Measurements from ENCODE around the gene PPM1E.

GRCh38 chr17:58822148-58823050 is 66.7 kb downstream of the PPM1E start:
- TF ChIP-seq GABPA (IDR thresholded peaks at IDR 0.05; ENCODE audit: borderline replicate concordance, insufficient read depth, low read length), result no peak
- no peak for TF ChIP-seq SP4 (IDR thresholded peaks at IDR 0.05; ENCODE audit: low read length)
- TF ChIP-seq EZH2 (IDR thresholded peaks at IDR 0.05; ENCODE audit: low read depth, low read length, severe bottlenecking), result no peak
- TF ChIP-seq KDM1A (IDR thresholded peaks at IDR 0.05; ENCODE audit: borderline replicate concordance, low read length), result no peak
- TF ChIP-seq, protein P1, sequence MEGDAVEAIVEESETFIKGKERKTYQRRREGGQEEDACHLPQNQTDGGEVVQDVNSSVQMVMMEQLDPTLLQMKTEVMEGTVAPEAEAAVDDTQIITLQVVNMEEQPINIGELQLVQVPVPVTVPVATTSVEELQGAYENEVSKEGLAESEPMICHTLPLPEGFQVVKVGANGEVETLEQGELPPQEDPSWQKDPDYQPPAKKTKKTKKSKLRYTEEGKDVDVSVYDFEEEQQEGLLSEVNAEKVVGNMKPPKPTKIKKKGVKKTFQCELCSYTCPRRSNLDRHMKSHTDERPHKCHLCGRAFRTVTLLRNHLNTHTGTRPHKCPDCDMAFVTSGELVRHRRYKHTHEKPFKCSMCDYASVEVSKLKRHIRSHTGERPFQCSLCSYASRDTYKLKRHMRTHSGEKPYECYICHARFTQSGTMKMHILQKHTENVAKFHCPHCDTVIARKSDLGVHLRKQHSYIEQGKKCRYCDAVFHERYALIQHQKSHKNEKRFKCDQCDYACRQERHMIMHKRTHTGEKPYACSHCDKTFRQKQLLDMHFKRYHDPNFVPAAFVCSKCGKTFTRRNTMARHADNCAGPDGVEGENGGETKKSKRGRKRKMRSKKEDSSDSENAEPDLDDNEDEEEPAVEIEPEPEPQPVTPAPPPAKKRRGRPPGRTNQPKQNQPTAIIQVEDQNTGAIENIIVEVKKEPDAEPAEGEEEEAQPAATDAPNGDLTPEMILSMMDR (IDR thresholded peaks at IDR 0.05; ENCODE audit: control extremely low read depth in 1 of 3, insufficient read depth in 1 of 3, low read depth in 1 of 3, low read length in 3 of 3), result no peak
- no peak for TF ChIP-seq E2F6 (IDR thresholded peaks at IDR 0.05)
- no peak for TF ChIP-seq CEBPB (IDR thresholded peaks at IDR 0.05; ENCODE audit: low read depth, low read length)
- TF ChIP-seq USF2 (IDR thresholded peaks at IDR 0.05; ENCODE audit: low read length), result no peak
- TF ChIP-seq POLR2A (IDR thresholded peaks at IDR 0.05; ENCODE audit: control extremely low read depth in 1 of 2, low read depth in 2 of 2, low read length in 2 of 2), result no peak
- no peak for TF ChIP-seq NRF1 (IDR thresholded peaks at IDR 0.05; ENCODE audit: low read depth, low read length)
- no peak for TF ChIP-seq SP2 (IDR thresholded peaks at IDR 0.05; ENCODE audit: low read length)

Data from H1 (cell line).